ENCODE results near the gene STIL. TPM values are rescaled to one million over a fixed set of nuclear protein-coding genes. Genes with fewer than 3 reads are reported as not detected.
A peak's percentile ranks its signal among the peaks of the same experiment; 100 is the strongest.

Gene STIL
- total and polyA plus RNA-seq, 2 of the 13 experiments (the other 11 are each of a cell fraction or from before 2014, with no cell fraction given) = 13.7 to 18.6 TPM

- TF ChIP-seq ZNF280B (CRISPR knock-in tag; IDR thresholded peaks at IDR 0.05; ENCODE audit: borderline replicate concordance) (no peak), NR3C1 (CRISPR knock-in tag; IDR thresholded peaks at IDR 0.05) (no peak), EHMT2 (IDR thresholded peaks at IDR 0.05; ENCODE audit: borderline replicate concordance, low read depth, low read length) (no peak), SIX1 (CRISPR knock-in tag; IDR thresholded peaks at IDR 0.05; ENCODE audit: borderline replicate concordance) (no peak), NCOA5 (CRISPR knock-in tag; IDR thresholded peaks at IDR 0.05) (no peak), SRF (IDR thresholded peaks at IDR 0.05; ENCODE audit: low read depth, low read length) (no peak), HNRNPLL (IDR thresholded peaks at IDR 0.05; ENCODE audit: low read depth, low read length, poor library complexity, severe bottlenecking) (no peak), GRHL1 (CRISPR knock-in tag; conservative IDR thresholded peaks at IDR 0.05) (no peak), ZNF75D (CRISPR knock-in tag; IDR thresholded peaks at IDR 0.05; ENCODE audit: borderline replicate concordance) (no peak), SRSF4 (IDR thresholded peaks at IDR 0.05; ENCODE audit: low read depth, low read length, poor library complexity, severe bottlenecking) (no peak), SATB2 (CRISPR knock-in tag; IDR thresholded peaks at IDR 0.05) (no peak), ASH2L (IDR thresholded peaks at IDR 0.05; ENCODE audit: insufficient read length, low read depth, low read length) (no peak), HDAC1 (CRISPR knock-in tag; IDR thresholded peaks at IDR 0.05) (0 out of 2 replicates have a peak, but pooled peaks have one; percentile 33), ZMYM4 (CRISPR knock-in tag; IDR thresholded peaks at IDR 0.05) (no peak), DNMT1 (CRISPR knock-in tag; IDR thresholded peaks at IDR 0.05) (no peak), NFAT5 (CRISPR knock-in tag; IDR thresholded peaks at IDR 0.05) (no peak), THYN1 (CRISPR knock-in tag; IDR thresholded peaks at IDR 0.05; ENCODE audit: borderline replicate concordance, low read depth) (no peak), BATF2 (CRISPR knock-in tag; IDR thresholded peaks at IDR 0.05) (no peak), FOXP1 (IDR thresholded peaks at IDR 0.05) (no peak), FOXP1 (CRISPR knock-in tag; IDR thresholded peaks at IDR 0.05) (0 out of 2 replicates have a peak, but pooled peaks have one; percentile 31), ZBTB20 (CRISPR knock-in tag; IDR thresholded peaks at IDR 0.05; ENCODE audit: borderline replicate concordance, low read depth) (no peak)
Measured at GRCh38 chr1:47216278-47217059, 97.5 kb downstream of the STIL start (continued).

All from HepG2 (cell line).